Effector memory CD8-positive, alpha-beta T cell (primary cell): ENCODE measurements around the gene ACIN1.

ENCODE experiments used
- ATAC-seq: fragments of 150-1000 bp; cut with Tn5 transposase; replicated peaks from 2 replicates; pipeline ENCODE4 v1.10.0; 2021; ENCODE audit warnings: mild to moderate bottlenecking, moderate library complexity
- DNase-seq, 3 experiments: peaks; one replicate each; pipeline ENCODE4 v3.0.0; 2021
- H3K27ac Mint-ChIP-seq, 2 donors: one replicate each; pipeline ENCODE4 v1.8.0; 2022; ENCODE audit warnings: mild to moderate bottlenecking in 2 of 2, mixed read lengths in 2 of 2, moderate library complexity in 2 of 2
- H3K27me3 Mint-ChIP-seq, 2 donors: one replicate each; pipeline ENCODE4 v1.8.0; 2022; ENCODE audit warnings: mixed read lengths in 2 of 2
- H3K36me3 Mint-ChIP-seq: one replicate; pipeline ENCODE4 v1.8.0; 2022; ENCODE audit warnings: mild to moderate bottlenecking, moderate library complexity, mixed read lengths; ENCODE audit not compliant: insufficient read depth
- H3K4me1 Mint-ChIP-seq, 2 donors: one replicate each; pipeline ENCODE4 v1.8.0; 2022; ENCODE audit warnings: low read depth in 2 of 2, mixed read lengths in 2 of 2
- H3K4me3 Mint-ChIP-seq, 2 donors: one replicate each; pipeline ENCODE4 v1.8.0; 2022; ENCODE audit warnings: mild to moderate bottlenecking in 2 of 2, mixed read lengths in 2 of 2, moderate library complexity in 2 of 2
- H3K9me3 Mint-ChIP-seq, 2 donors: one replicate each; pipeline ENCODE4 v1.8.0; 2022; ENCODE audit warnings: mixed read lengths in 2 of 2

ACIN1 gene

GRCh38 chr14:23130871-23131270 lies 35.9 kb upstream of the ACIN1 start:
- peaks cover 4 to 6% of the 10 kb centered on the region in 2 donors for H3K4me1 Mint-ChIP-seq
- no peaks in the 10 kb centered on the region for H3K9me3 Mint-ChIP-seq
- H3K27ac Mint-ChIP-seq = no peak overlapping the region
- ATAC-seq (no peak), DNase-seq (no peak)
- no peaks in the 10 kb centered on the region for H3K36me3 Mint-ChIP-seq
- H3K4me3 Mint-ChIP-seq = no peak overlapping the region
- peaks cover 6 to 29% of the 10 kb centered on the region in 2 donors for H3K27me3 Mint-ChIP-seq

GRCh38 chr14:23129759-23130316 lies 34.9 kb upstream of the ACIN1 start:
- H3K4me3 Mint-ChIP-seq = no peak overlapping the region
- no peaks in the 10 kb centered on the region for H3K36me3 Mint-ChIP-seq
- H3K27me3 Mint-ChIP-seq = peaks cover 9 to 29% of the 10 kb centered on the region in 2 donors
- ATAC-seq (no peak), DNase-seq (no peak)
- H3K27ac Mint-ChIP-seq = no peak overlapping the region
- no peaks in the 10 kb centered on the region for H3K9me3 Mint-ChIP-seq
- H3K4me1 Mint-ChIP-seq = peaks cover 4 to 6% of the 10 kb centered on the region in 2 donors

GRCh38 chr14:23128969-23129758 lies 34.2 kb upstream of the ACIN1 start:
- H3K4me1 Mint-ChIP-seq = peaks cover 4 to 6% of the 10 kb centered on the region in 2 donors
- H3K36me3 Mint-ChIP-seq = no peaks in the 10 kb centered on the region
- peaks cover 9 to 30% of the 10 kb centered on the region in 2 donors for H3K27me3 Mint-ChIP-seq
- H3K4me3 Mint-ChIP-seq = no peak overlapping the region
- no peak for DNase-seq
- no peaks in the 10 kb centered on the region for H3K9me3 Mint-ChIP-seq
- ATAC-seq = no peak
- no peak overlapping the region for H3K27ac Mint-ChIP-seq

DNA sequence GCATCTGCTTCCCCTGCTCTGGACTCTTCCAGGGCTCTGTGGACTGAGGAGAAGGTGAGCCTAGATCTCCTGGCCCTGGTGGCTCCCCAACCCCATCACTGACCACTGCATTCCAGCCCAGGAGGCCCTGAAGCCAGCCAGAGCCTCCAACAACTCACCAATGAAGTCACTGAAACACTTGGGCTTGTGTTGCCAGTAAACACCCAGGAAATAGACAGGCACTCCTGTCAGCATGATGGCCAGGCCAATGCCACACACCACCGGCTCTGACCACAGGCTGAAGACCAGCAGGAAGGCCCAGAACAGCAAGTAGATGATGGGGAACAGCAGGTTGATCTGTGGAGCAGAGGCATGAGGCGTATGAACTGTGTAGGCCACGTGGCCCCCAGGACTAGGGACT lies 32.9 kb upstream of the ACIN1 start:
- H3K9me3 Mint-ChIP-seq = no peaks in the 10 kb centered on the region
- ATAC-seq (no peak), DNase-seq (no peak)
- no peaks in the 10 kb centered on the region for H3K36me3 Mint-ChIP-seq
- peak overlapping the region in 1 of 2 donors; percentile 9 for H3K27ac Mint-ChIP-seq
- H3K4me1 Mint-ChIP-seq = peaks cover 4 to 6% of the 10 kb centered on the region in 2 donors
- peaks cover 14 to 38% of the 10 kb centered on the region in 2 donors for H3K27me3 Mint-ChIP-seq
- no peak overlapping the region for H3K4me3 Mint-ChIP-seq

GRCh38 chr14:23126548-23127278 lies 31.8 kb upstream of the ACIN1 start:
- H3K9me3 Mint-ChIP-seq = no peaks in the 10 kb centered on the region
- DNase-seq (no peak), ATAC-seq (no peak)
- H3K27ac Mint-ChIP-seq = no peak overlapping the region
- no peaks in the 10 kb centered on the region for H3K36me3 Mint-ChIP-seq
- H3K4me3 Mint-ChIP-seq = no peak overlapping the region
- H3K27me3 Mint-ChIP-seq = peaks cover 18 to 39% of the 10 kb centered on the region in 2 donors
- peaks cover 4 to 6% of the 10 kb centered on the region in 2 donors for H3K4me1 Mint-ChIP-seq

GRCh38 chr14:23125933-23126524 lies 31.1 kb upstream of the ACIN1 start:
- H3K27ac Mint-ChIP-seq = peak overlapping the region in 1 of 2 donors; percentile 73
- no peak overlapping the region for H3K4me3 Mint-ChIP-seq
- H3K4me1 Mint-ChIP-seq = peaks cover 9 to 11% of the 10 kb centered on the region in 2 donors
- peaks cover 18 to 35% of the 10 kb centered on the region in 2 donors for H3K27me3 Mint-ChIP-seq
- DNase-seq = no peak
- H3K36me3 Mint-ChIP-seq = no peaks in the 10 kb centered on the region
- H3K9me3 Mint-ChIP-seq = no peaks in the 10 kb centered on the region
- ATAC-seq = no peak

- H3K4me1 Mint-ChIP-seq = peaks cover 15 to 19% of the 10 kb centered on the region in 2 donors
- no peaks in the 10 kb centered on the region for H3K36me3 Mint-ChIP-seq
Observed at GRCh38 chr14:23125011-23125410, 30.1 kb upstream of the ACIN1 start.

GRCh38 chr14:23124337-23124954 lies 29.5 kb upstream of the ACIN1 start:
- peaks cover 18 to 24% of the 10 kb centered on the region in 2 donors for H3K27me3 Mint-ChIP-seq
- DNase-seq (no peak), ATAC-seq (no peak)
- no peaks in the 10 kb centered on the region for H3K9me3 Mint-ChIP-seq
- H3K4me3 Mint-ChIP-seq = no peak overlapping the region
- no peak overlapping the region for H3K27ac Mint-ChIP-seq
- H3K36me3 Mint-ChIP-seq = no peaks in the 10 kb centered on the region
- peaks cover 15 to 20% of the 10 kb centered on the region in 2 donors for H3K4me1 Mint-ChIP-seq

More at GRCh38 chr14:23125011-23125410, 30.1 kb upstream of the ACIN1 start:
- Mint-ChIP-seq H3K4me3 (no peak overlapping the region), H3K9me3 (no peaks in the 10 kb centered on the region), H3K27ac (no peak overlapping the region), H3K27me3 (peaks cover 18 to 26% of the 10 kb centered on the region in 2 donors)
- no peak for DNase-seq
- no peak for ATAC-seq

DNA sequence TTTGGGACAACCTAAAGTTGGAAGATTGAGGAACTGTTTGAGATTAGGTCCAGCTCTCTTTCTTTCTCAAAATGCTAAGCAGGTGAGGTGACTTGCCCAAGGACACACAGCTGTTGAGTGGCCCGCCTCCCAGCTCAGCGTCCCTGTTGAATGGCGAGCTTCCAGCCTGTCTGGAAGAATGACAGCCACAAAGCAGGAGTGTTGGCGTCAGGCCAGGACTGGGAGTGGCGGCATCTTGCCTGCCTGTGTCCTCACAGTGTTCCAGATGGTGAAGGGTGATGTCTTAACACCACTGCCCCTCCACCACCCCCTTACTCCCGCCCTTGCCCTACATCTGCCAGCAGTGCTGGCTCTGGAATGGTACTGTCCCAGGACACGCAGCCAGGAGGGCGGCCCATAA lies 28.5 kb upstream of the ACIN1 start:
- Mint-ChIP-seq H3K27me3 (peaks cover 15 to 18% of the 10 kb centered on the region in 2 donors), H3K4me1 (peaks cover 14 to 20% of the 10 kb centered on the region in 2 donors), H3K9me3 (no peaks in the 10 kb centered on the region), H3K27ac (no peak overlapping the region), H3K4me3 (no peak overlapping the region), H3K36me3 (no peaks in the 10 kb centered on the region)
- ATAC-seq = no peak
- DNase-seq = no peak

- no peak for DNase-seq
- Mint-ChIP-seq H3K4me3 (no peak overlapping the region), H3K27ac (no peak overlapping the region), H3K27me3 (peaks cover 15 to 24% of the 10 kb centered on the region in 2 donors), H3K9me3 (no peaks in the 10 kb centered on the region), H3K36me3 (no peaks in the 10 kb centered on the region), H3K4me1 (peaks cover 9 to 17% of the 10 kb centered on the region in 2 donors)
- no peak for ATAC-seq
Observed at GRCh38 chr14:23122086-23122485, 27.1 kb upstream of the ACIN1 start.

DNA sequence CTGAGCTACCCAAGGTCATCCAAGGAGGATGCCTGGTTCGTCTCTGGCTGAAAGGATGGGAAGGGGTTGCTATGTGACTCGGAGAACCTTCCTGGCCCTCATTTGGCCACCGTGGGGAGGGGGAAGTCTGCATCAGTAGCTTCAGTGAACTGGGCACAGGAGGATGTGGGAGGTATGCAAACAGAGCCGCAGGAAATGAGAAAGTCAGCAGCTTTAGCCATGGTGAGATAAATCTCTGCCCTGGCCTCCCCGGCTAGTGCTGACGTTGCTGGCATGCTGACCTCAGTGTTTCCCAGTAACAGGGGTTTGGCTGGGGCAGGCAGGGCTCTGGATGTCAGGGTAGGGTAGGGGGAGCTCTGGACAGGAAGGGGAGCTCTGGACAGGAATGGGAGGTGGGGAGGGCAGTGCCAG lies 26.4 kb upstream of the ACIN1 start:
- ATAC-seq (no peak), DNase-seq (no peak)
- Mint-ChIP-seq H3K4me3 (peak overlapping the region in 1 of 2 donors; percentile 56), H3K9me3 (no peaks in the 10 kb centered on the region), H3K27me3 (peaks cover 21 to 30% of the 10 kb centered on the region in 2 donors), H3K4me1 (peaks cover 9 to 17% of the 10 kb centered on the region in 2 donors), H3K27ac (peak overlapping the region; percentile 65 to 70), H3K36me3 (no peaks in the 10 kb centered on the region)

DNA sequence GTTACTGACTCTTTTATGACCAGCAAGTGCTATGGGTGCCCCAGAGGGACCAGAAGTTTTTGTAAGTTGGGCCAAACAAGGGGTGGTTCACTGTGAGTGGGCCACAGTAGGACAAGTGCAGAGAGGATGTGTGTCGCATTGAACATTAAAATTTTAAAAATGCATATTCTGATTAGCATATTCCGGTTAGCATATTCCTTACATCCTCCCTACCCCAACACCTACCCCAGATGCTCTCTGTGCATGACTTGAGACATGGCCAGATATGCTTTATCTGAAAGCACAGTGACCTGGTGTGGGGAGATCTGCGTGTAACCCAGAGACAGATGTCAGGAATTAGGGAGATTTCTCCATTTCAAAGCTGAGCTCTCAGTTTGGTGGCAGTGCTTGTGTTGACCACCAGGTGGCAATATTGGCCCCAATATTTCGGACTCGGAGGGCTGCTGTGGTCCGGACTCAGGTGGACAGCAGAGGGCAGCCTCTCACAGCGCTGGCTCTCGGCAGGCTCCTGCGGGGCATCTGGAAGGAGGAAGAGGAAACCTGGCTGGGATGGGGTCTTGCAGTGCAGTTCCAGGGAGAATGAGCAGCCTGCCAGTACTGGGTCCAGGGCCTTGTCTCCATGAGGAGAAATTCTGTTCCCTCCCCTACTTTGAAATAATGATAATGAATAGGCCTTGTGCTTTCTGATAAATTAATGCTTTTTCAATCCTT lies 25.8 kb upstream of the ACIN1 start:
- Mint-ChIP-seq H3K4me3 (peak overlapping the region; percentile 56 to 65), H3K36me3 (no peaks in the 10 kb centered on the region), H3K27ac (peak overlapping the region; percentile 65 to 70), H3K27me3 (peaks cover 21 to 30% of the 10 kb centered on the region in 2 donors), H3K9me3 (no peaks in the 10 kb centered on the region), H3K4me1 (peaks cover 9 to 17% of the 10 kb centered on the region in 2 donors)
- DNase-seq (peak; percentile 72 to 74 (median 73)), ATAC-seq (peak; percentile 89)
